Right lobe of liver (tissue), 4 donors: ENCODE results near the gene INS.

ENCODE experiments used
- POLR2A ChIP-seq: fragments of 450-650 bp; IDR thresholded peaks from one replicate; pipeline ENCODE4 v1.6.1; 2017; ENCODE audit warnings: antibody characterized with exemption, mild to moderate bottlenecking
- TF ChIP-seq, protein P1 (sequence below), 4 donors: fragments of 200-600 bp in 3 of 4; fragments of 450-650 bp in 1 of 4; IDR thresholded peaks; one replicate each; pipeline versions ENCODE4 v1.5.1 to v1.8.0; 2016 to 2022; ENCODE audit warnings: antibody characterized with exemption in 4 of 4, mild to moderate bottlenecking in 2 of 4
- donor health status: DM: no; HTN: no; CAD: no.
- donor health status: DM: no; HTN: no; CAD: no.
- donor health status: DM: no; HTN: yes; CAD: no.

DNA sequence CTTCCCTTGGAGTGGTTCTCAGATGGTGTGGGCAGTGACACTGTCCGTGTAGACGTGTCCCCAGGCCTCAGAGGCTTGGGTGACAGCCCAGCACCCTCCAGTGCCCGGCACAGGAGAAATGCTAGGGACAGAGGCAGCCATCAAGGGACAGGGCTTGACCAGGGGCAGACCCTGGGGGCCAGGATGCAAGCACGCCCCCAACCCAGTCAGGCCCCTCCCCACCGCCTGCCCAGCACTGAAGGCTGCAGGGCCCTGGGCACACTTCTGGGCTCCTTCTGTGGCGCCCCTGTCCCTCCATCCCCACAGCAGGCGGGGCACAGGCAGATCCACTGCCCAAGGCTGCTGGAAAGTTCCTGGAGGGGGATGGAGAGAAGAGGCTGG is 32.9 kb downstream of the INS start:
- TF ChIP-seq POLR2A = no peak
- TF ChIP-seq, protein P1, sequence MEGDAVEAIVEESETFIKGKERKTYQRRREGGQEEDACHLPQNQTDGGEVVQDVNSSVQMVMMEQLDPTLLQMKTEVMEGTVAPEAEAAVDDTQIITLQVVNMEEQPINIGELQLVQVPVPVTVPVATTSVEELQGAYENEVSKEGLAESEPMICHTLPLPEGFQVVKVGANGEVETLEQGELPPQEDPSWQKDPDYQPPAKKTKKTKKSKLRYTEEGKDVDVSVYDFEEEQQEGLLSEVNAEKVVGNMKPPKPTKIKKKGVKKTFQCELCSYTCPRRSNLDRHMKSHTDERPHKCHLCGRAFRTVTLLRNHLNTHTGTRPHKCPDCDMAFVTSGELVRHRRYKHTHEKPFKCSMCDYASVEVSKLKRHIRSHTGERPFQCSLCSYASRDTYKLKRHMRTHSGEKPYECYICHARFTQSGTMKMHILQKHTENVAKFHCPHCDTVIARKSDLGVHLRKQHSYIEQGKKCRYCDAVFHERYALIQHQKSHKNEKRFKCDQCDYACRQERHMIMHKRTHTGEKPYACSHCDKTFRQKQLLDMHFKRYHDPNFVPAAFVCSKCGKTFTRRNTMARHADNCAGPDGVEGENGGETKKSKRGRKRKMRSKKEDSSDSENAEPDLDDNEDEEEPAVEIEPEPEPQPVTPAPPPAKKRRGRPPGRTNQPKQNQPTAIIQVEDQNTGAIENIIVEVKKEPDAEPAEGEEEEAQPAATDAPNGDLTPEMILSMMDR (IDR thresholded peaks at IDR 0.05) = no peak
